Activated T-cell treated with anti-CD3 and anti-CD28 coated beads for 1 hour (primary cell): ENCODE results near the gene CD79A.

Experiments used
- DNase-seq: peaks from one replicate; pipeline ENCODE4 v3.0.0-alpha.2; 2020; ENCODE audit warnings: low read depth

CD79A gene

GRCh38 chr19:41918653-41919244, 41.7 kb downstream of the CD79A start:
- no peak for DNase-seq

GRCh38 chr19:41919948-41920712, 43.1 kb downstream of the CD79A start:
- DNase-seq, result no peak

DNA sequence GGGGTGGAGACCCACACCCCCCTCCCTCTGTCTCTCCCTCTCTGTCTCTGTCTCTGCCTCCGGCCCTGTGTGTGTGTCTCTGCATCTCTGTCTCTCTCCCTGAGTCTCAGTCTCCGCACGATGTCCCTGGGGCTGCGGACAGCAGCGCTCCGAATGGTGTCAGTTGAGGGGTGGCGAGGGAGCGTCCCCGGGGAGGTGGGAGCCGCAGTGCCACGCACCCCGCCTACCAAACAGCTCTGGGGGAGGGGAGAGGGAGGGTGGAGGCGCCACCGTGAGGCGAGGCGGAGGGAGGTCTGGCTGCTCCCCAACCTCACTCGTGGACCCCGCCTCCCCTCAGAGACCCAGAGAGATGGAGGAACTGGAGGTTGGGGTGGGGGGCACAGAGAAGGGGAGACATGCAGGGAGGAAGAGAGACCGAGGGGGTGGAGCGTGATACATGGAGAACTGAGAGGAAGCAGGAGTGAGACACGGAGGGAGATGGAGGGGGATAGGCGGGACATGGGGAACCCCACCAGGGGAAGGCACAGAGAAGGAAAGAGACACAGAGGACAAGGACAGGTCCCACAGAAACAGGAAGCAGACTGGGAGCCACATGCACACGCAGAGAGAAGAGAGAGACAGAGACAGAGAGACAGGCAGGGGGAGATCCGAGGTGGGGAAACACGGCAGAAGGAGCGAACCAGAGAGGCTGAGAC, 44.0 kb downstream of the CD79A start:
- DNase-seq, result no peak

DNA sequence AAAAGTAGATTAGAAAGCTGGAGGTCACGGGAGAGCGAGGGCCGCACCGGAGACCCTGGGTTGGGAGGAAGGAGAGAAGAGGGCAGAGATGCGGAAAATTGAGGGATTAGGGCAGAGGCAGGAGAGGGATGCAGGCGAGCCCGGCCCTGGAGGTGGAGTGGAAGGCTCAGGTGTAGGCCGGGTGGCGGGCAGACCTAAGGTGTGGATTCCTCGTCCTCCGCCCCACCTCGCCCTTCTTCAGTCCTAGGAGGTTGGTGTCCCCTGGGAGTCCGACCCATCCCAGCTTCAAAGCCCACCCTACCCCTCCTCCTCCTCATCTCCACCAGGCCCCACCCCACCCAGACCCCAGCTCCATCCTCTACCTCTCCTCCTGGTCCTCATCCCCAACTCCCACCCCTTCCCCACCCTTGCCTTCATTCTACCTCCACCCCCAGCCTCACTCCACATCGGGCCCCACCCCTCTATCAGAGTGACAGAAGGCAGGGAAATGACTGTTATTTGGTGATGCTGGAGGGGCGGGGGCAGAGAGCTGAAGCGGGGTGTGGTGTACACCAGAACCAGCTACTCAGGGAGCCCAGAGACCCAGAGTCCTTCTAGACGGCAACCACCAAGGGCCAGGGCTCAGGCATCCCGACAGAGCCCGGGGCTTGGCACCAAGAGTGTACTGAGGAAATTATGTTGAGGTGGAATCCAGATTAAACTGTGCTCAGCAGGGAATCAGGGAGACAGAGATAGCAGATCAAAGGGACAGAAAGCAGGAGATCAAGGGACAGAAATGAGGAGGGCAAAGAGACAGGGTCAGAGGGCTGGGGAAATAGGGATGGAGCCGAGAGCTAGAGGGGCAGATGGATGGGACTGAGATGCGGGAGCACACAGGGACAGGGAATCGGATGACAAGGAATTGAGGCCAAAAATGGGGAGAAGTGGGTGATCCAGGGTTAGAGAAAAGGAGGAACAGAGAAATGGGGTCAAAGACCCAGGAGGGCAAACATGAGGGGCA, 44.8 kb downstream of the CD79A start:
- DNase-seq, result no peak

DNA sequence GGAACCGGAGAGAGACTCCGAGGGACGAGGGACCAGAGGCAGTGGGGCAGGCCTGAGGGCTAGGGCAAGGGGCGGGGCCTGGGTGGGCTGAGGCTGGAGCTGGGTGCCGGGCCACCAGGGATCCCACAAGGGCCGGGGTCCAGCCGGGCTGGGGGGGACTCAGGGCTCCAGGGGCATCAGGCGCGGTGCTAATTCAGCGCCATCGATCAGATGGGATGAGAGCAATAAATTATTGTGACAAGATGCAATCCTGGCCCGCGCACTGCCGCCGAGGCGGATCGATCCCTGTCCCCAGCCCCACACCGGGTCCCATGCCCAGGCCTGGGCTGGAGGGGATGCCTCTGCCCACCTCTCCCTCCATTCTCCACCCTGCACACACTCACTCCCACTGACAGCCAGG, 45.5 kb downstream of the CD79A start:
- DNase-seq, result no peak

DNA sequence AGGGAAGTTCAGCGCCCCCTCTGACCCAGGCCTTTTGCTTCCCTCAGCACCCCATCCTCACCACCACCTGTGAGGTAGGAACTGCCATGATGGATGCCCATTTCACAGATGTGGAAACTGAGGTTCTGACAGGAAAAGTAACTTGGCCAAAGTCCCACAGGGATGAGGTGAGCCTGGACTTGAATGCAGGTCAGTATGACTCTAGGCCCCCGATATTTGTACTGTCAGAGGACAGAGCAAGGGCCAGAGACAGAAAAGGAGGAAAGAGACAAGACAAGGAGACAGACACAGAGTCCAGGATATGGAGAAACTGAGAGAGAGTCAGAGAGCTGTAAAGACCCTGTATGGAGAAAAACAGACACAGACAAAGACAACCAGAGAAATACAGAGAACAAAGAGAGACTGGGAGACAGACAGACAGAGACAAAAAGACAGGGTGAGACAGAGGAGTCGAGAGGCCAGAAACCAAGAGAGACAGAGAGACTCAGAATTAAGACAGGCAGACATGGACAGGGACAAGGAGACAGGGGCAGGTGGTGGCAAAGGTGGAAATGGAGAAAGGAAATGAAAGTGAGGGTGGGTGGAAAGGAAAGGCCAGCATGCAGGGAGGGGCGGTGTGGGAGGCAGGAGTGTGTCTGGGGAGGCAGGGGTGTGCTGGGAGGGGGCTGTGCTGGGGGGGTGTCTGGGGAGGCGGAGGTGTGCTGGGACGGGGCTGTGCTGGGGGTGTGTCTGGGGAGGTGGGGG, 46.1 kb downstream of the CD79A start:
- no peak for DNase-seq

DNA sequence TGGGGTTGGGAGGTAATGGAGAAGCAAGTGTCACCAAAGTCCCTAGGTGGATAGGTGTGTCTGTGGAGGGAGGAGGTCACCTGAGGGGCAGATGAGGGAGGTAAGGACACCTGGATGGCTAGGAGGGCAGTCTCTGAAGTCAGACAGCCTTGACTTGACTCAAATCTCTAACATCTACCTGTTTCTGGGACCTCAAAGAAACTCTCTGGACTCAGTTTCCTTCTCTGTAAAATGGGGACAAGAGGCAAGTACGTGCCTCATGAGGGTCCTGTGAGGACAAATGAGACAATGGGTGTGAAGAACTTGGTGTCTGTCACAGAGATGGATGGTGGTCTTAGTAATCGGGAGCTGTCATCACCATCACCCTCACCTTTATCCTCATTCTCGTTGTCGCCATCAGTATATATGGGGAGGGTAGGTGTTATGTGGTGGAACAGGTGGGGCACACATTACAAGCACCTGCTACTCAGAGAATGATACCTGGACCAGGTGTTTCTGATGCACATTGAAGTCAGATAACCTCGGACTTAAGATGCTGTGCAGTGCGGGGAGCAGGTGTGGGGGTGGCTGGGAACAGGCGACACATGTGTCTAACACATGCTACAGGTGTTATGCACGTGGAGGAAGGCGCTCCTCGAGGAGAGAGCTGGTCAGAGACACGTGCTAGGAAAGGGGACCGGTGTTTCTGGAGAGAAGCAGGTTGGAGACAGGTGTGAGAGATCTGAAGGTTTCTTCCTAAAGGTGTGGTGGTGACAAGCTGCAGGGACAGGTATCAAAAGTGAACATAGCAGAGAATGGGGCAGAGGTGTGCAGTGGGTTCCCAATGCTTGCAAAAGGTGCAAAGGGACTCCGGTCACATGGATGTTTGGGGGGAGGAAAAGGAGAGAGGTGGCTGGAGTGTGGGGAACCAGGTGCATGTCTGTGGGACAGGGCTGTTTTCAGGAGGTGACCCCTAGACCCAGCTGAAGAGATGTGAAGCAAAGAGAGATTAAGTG, 47.4 kb downstream of the CD79A start:
- DNase-seq, result no peak

- DNase-seq, result no peak
Observed at GRCh38 chr19:41925208-41926003, 48.3 kb downstream of the CD79A start.

GRCh38 chr19:41926028-41926762, 49.1 kb downstream of the CD79A start:
- DNase-seq, result no peak

DNA sequence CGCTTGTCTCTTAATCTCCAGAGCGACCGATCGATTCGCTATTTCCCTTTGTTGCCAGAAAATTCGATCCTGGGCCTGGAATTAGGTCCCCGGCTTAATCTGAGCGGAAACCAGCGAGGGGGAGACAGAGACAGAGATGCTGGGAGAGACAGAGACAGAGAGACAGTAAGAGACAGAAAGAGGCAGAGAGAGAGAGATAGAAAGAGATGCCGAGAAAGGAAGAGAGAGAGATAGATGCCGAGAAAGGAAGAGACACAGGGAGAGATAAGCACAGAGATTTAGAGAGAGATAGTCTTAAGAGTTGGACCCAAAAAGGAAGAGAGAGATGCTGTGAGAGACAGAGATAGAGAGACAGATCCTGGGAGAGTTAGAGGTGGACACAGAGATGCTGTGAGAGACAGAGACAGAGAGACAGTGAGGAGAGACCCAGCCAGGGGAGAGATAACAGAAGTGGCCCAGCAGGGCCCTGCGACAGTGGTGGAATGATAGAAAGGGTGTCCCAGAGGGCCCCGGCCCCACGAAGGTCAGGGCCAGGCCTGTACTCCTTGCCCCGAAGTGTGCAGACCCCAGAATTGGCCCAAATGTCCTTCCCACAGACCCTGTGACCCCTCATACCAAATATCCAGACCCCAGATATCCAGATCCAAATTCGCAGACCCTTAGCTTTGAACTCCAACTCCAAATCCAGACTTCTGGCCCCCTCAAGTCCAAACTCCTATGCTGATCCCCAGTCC, 49.9 kb downstream of the CD79A start:
- no peak for DNase-seq

GRCh38 chr19:41927497-41928192, 50.6 kb downstream of the CD79A start:
- DNase-seq, result no peak

- no peak for DNase-seq
Observed at GRCh38 chr19:41928221-41928683, 51.2 kb downstream of the CD79A start, which contains the start of gene ERFL. TSS of gene ERFL (minus strand) at chr19:41928449. CDS start at chr19:41912919, 15,530 bp downstream.

DNA sequence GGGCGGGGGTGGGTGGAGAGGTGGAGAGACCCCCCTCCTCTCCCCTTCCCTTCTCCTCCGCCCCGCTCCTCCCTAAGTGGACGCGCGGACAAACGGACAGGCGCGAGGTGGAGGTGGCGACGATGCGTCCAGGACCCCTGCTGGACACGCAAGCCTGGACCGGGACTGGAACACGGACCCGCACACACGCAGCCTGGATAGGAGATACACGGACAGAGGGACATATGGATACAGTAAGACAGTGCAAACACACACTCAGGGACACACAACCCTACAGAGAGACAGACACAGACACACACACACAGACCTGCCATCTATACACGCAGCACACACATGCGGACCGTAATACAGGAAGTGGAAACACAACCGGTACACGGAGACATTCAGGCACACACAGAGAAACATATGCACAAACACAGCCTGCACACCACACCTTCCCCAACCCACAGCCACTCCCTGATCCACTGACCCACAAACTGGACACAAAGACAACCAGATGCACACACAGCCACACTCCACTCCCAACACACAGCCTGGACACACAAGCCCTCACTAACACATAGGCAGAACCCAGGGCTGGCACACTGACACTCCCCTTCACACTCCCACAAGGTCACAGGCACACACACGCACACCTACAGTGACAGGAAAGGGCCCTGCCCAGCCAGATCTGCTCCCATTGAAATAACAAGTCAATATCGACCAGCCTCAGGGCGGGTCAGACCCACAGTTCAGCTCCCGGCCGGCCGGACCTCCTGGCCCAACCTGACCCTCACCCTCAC, 51.9 kb downstream of the CD79A start:
- no peak for DNase-seq

DNA sequence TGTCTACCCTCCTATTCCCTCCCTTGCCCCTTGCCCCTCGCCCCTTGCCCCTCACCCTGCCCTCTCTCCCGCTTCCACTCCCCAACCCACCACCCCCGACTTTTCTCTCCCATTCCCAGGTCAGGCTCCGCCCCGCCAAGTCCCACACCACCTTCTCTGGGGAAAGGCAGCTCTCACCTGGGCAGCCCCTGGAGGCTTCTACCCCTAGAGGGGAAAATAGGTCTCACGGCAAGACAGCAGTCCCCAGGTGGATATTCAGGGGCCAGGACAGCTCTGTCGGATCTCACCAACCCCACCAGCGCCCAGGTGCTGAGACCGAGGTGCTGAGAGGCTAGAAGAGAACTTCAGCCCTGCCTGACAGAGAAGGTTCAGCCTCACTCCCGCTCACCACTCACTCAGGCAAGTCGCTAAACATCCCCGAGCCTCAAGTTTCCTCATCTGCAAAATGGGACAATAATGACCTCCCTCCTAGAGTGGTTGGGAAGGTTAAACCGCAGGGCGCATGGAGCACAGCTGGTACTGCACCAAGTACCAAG, 52.5 kb downstream of the CD79A start:
- no peak for DNase-seq

- no peak for DNase-seq
Observed at GRCh38 chr19:41930322-41930722, 53.2 kb downstream of the CD79A start.
